Breast epithelium (tissue), 3 donors: Measurements from ENCODE around the gene F8.

Source experiments
- POLR2A ChIP-seq: fragments of 450-650 bp; IDR thresholded peaks from one replicate; pipeline ENCODE4 v1.6.1; 2016; ENCODE audit warnings: antibody characterized with exemption, mild to moderate bottlenecking, moderate library complexity
- TF ChIP-seq, protein P1 (sequence below), 3 donors: fragments of 450-650 bp; IDR thresholded peaks; one replicate each; pipeline ENCODE4 v1.5.1; 2016 to 2017; ENCODE audit warnings: antibody characterized with exemption in 3 of 3, mild to moderate bottlenecking in 3 of 3, moderate library complexity in 3 of 3

DNA sequence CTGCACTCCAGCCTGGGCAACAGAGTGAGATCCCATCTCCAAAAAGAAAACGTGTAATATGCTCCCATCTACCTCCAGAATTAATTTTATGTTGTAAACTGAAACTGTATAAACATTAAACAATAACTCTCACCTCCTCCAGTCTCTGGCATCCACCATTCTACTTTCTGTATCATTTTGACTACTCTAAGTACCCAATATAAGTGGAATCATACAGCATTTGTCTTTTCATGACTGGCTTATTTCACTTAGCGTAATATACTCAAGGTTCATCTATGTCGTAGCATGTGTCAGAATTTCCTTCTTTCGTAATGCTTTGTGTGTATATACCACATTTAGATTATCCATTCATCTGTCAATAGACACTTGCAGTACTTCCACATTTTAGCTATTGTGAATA is 20.6 kb downstream of the F8 start:
- TF ChIP-seq, protein P1, sequence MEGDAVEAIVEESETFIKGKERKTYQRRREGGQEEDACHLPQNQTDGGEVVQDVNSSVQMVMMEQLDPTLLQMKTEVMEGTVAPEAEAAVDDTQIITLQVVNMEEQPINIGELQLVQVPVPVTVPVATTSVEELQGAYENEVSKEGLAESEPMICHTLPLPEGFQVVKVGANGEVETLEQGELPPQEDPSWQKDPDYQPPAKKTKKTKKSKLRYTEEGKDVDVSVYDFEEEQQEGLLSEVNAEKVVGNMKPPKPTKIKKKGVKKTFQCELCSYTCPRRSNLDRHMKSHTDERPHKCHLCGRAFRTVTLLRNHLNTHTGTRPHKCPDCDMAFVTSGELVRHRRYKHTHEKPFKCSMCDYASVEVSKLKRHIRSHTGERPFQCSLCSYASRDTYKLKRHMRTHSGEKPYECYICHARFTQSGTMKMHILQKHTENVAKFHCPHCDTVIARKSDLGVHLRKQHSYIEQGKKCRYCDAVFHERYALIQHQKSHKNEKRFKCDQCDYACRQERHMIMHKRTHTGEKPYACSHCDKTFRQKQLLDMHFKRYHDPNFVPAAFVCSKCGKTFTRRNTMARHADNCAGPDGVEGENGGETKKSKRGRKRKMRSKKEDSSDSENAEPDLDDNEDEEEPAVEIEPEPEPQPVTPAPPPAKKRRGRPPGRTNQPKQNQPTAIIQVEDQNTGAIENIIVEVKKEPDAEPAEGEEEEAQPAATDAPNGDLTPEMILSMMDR (IDR thresholded peaks at IDR 0.05) = no peak
- TF ChIP-seq POLR2A = no peak
